ENCODE data around the gene CROCC2. TPM values are rescaled to one million over a fixed set of nuclear protein-coding genes. Genes with fewer than 3 reads are reported as not detected.
"Not testable (repeated sequence)": the region's sequence is repeated elsewhere in the genome, so short reads cannot be mapped to it uniquely, and the experiment has no call there.

CROCC2 gene
- total and polyA plus RNA-seq, 10 of the 15 experiments (the other 5 are each of a cell fraction or from before 2014, with no cell fraction given) = not detected

DNA sequence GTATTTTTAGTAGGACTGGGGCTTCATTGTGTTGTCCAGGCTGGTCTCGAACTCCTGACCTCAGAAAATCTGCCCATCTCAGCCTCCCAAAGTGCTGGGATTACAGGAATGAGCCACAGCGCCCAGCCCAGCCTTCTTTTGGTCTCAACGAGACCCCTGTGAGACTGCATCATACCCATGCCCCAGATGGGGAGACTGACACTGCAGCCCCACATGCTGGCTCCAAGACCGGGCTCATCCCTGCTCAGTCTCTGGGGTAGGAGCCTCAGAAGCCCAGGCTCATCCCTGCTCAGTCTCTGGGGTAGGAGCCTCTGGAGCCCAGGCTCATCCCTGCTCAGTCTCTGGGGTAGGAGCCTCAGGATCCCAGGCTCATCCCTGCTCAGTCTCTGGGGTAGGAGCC is 69.8 kb downstream of the CROCC2 start:
- H3K79me2 ChIP-seq (ENCODE audit: control insufficient read depth, insufficient read depth, low read length); intact Hi-C loops (cut with micrococcal nuclease; ENCODE audit: unreplicated experiment); POLR2A ChIA-PET; H3K4me1 ChIP-seq (ENCODE audit: control insufficient read depth, insufficient read depth, low read length); H3K9me3 ChIP-seq (replicated peaks; ENCODE audit: control insufficient read depth, insufficient read depth, low read length); H3K9ac ChIP-seq (ENCODE audit: control insufficient read depth, insufficient read depth, low read length); in situ Hi-C loops (cut with MboI); SMC1A ChIA-PET (ENCODE audit: uncharacterized antibody, unreplicated experiment); H3K27ac ChIP-seq (ENCODE audit: control insufficient read depth, insufficient read depth); H4K20me1 ChIP-seq (ENCODE audit: control insufficient read depth, insufficient read depth); CTCF ChIA-PET; RAD21 ChIA-PET (ENCODE audit: unreplicated experiment); H3K4me3 ChIP-seq; H3K27me3 ChIP-seq (replicated peaks in 1 of 2; ENCODE audit: control insufficient read depth in 2 of 2, insufficient read depth in 2 of 2, low read length in 1 of 2); DNase-seq (ENCODE audit: low read depth, low spot score); BruUV-seq (replicated peaks); H2AFZ ChIP-seq (ENCODE audit: control insufficient read depth, low read depth, low read length); ATAC-seq; FAIRE-seq; H3K36me3 ChIP-seq (ENCODE audit: control insufficient read depth in 2 of 2, insufficient read depth in 2 of 2, low read length in 1 of 2); H3K4me2 ChIP-seq (ENCODE audit: control insufficient read depth, insufficient read depth): not testable (repeated sequence)
- whole genome bisulfite sequencing (ENCODE audit: insufficient coverage, insufficient replicate concordance, low lambda C conversion rate, missing lambda C conversion rate) = 16% methylated on average over 4 of the region's 4 CpGs

DNA sequence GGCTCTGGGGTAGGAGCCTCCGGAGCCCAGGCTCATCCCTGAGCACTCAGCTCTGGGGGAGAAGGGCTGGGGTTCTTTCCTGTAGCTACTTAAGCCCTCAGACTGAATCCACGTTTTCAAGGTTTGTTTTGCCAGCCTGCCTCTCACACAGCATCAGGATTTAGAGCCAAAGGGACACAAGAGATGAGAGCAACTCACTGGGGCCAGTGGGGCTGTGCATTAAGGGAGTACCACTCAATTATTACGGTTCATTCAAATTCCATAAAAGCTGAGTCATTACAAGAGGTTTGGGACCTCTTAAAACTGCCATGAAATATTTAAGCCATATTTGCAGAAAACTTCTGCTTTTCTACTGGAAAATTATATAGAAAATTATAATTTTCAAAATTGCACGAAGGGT is 75.1 kb downstream of the CROCC2 start:
- SMC1A ChIA-PET (ENCODE audit: uncharacterized antibody, unreplicated experiment) = no interaction called here
- Histone ChIP-seq H3K4me3 (no peak overlapping the region), H4K20me1 (ENCODE audit: control insufficient read depth, insufficient read depth) (no peaks in the 10 kb centered on the region), H3K27me3 (replicated peaks in 1 of 2; ENCODE audit: control insufficient read depth in 2 of 2, insufficient read depth in 2 of 2, low read length in 1 of 2) (peaks cover 0 to 5% of the 10 kb centered on the region in 2 experiments; a peak in 2 of 4 replicates), H3K9ac (ENCODE audit: control insufficient read depth, insufficient read depth, low read length) (no peak overlapping the region), H2AFZ (ENCODE audit: control insufficient read depth, low read depth, low read length) (no peak overlapping the region), H3K79me2 (ENCODE audit: control insufficient read depth, insufficient read depth, low read length) (no peaks in the 10 kb centered on the region), H3K4me1 (ENCODE audit: control insufficient read depth, insufficient read depth, low read length) (no peaks in the 10 kb centered on the region), H3K36me3 (ENCODE audit: control insufficient read depth in 2 of 2, insufficient read depth in 2 of 2, low read length in 1 of 2) (no peaks in the 10 kb centered on the region), H3K9me3 (replicated peaks; ENCODE audit: control insufficient read depth, insufficient read depth, low read length) (no peaks in the 10 kb centered on the region), H3K4me2 (ENCODE audit: control insufficient read depth, insufficient read depth) (no peak overlapping the region), H3K27ac (ENCODE audit: control insufficient read depth, insufficient read depth) (no peak overlapping the region)
- FAIRE-seq (no peak), ATAC-seq (no peak), DNase-seq (ENCODE audit: low read depth, low spot score) (no peak)
- WGBS (ENCODE audit: insufficient coverage, insufficient replicate concordance, low lambda C conversion rate, missing lambda C conversion rate) = 0% methylated on average over 4 of the region's 4 CpGs
- intact Hi-C loops (cut with micrococcal nuclease; ENCODE audit: unreplicated experiment) (no loop called here), in situ Hi-C loops (cut with MboI) (no loop called here)
- no TSS peak for BruUV-seq (replicated peaks)
- POLR2A ChIA-PET = no interaction called here
- RAD21 ChIA-PET (ENCODE audit: unreplicated experiment) = no interaction called here
- TF ChIP-seq YY1 (IDR thresholded peaks at IDR 0.05; ENCODE audit: low read depth, low read length) (no peak), HDGF (IDR thresholded peaks at IDR 0.05) (no peak), RAD51 (IDR thresholded peaks at IDR 0.05) (no peak)
- TF ChIP-seq, protein P1, sequence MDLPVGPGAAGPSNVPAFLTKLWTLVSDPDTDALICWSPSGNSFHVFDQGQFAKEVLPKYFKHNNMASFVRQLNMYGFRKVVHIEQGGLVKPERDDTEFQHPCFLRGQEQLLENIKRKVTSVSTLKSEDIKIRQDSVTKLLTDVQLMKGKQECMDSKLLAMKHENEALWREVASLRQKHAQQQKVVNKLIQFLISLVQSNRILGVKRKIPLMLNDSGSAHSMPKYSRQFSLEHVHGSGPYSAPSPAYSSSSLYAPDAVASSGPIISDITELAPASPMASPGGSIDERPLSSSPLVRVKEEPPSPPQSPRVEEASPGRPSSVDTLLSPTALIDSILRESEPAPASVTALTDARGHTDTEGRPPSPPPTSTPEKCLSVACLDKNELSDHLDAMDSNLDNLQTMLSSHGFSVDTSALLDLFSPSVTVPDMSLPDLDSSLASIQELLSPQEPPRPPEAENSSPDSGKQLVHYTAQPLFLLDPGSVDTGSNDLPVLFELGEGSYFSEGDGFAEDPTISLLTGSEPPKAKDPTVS (IDR thresholded peaks at IDR 0.05; ENCODE audit: low read depth, low read length) = no peak
- CTCF ChIA-PET = interaction anchor here (0.7 to 1.1 kb wide), 2 partner anchors 68 to 993 kb away, joined by 3 to 4 read pairs; no protein-coding TSS in a partner anchor

All from GM12878 (cell line).